Gastroesophageal sphincter (tissue), 2 donors: Measurements from ENCODE around the gene NBAS.

Experiments used
- POLR2A ChIP-seq, 2 donors: fragments of 450-650 bp; IDR thresholded peaks; one replicate each; pipeline ENCODE4 v1.6.1; 2017; ENCODE audit warnings: antibody characterized with exemption in 2 of 2, mild to moderate bottlenecking in 2 of 2, moderate library complexity in 1 of 2
- POLR2AphosphoS5 ChIP-seq: sonication (generic); formaldehyde crosslinking; IDR thresholded peaks from one replicate; pipeline ENCODE4 v1.6.1; 2017; ENCODE audit warnings: antibody characterized with exemption

DNA sequence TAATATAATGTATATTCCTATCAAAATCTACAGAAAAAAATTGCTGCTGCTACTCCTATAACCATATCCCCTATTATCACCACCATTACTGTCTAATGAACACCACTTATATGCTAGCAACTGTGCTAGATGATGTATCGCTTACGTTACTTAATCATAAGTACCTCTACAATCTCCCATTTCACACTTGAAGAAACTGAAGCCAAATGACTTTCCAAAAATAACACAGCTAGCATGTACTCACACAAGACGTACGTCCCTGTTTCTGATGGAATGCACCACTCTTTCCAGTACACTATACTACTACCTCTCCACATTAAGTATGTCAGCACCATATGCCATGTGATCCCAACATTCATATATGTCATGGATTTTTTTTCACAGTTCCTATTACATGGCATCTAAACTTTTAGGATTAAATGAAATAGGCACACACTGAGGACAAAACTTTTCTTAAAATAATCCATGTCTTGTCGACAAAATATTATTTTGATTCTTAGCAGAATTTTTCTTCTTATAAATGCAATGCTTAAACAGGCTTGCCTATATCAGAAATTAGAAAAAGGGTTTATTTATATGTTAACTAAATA is 112.8 kb downstream of the NBAS start:
- no peak for TF ChIP-seq POLR2A (IDR thresholded peaks at IDR 0.05)
- TF ChIP-seq POLR2AphosphoS5: no peak
